DMS53 treated with DMSO at 0.1 percent for 48 hours (cell line): ENCODE data around the gene THSD7B.
"Not testable (repeated sequence)": the region's sequence is repeated elsewhere in the genome, so short reads cannot be mapped to it uniquely, and the experiment has no call there.

Source experiments
- DNase-seq: peaks from one replicate; lab custom pipeline; 2025; ENCODE audit not compliant: unreplicated experiment; lab: John Stamatoyannopoulos, UW

Gene THSD7B

GRCh38 chr2:137021763-137022162 lies 256.4 kb downstream of the THSD7B start:
- DNase-seq, result no peak

- DNase-seq, result no peak
These were observed 257.9 kb downstream of the THSD7B start for GRCh38 chr2:137023205-137023604.

- no peak for DNase-seq
These were observed 266.4 kb downstream of the THSD7B start for GRCh38 chr2:137031731-137032130.

- no peak for DNase-seq
These were observed 271.3 kb downstream of the THSD7B start for GRCh38 chr2:137036619-137037018.

GRCh38 chr2:137039482-137040152 lies 274.3 kb downstream of the THSD7B start:
- DNase-seq, result no peak

- DNase-seq, result no peak
These were observed 282.0 kb downstream of the THSD7B start for GRCh38 chr2:137047369-137047768.

GRCh38 chr2:137048455-137048854 lies 283.1 kb downstream of the THSD7B start:
- no peak for DNase-seq

GRCh38 chr2:137049518-137049917 lies 284.2 kb downstream of the THSD7B start:
- no peak for DNase-seq

- no peak for DNase-seq
These were observed 285.6 kb downstream of the THSD7B start for GRCh38 chr2:137050949-137051348.

GRCh38 chr2:137051778-137052398 lies 286.5 kb downstream of the THSD7B start:
- DNase-seq, result no peak

GRCh38 chr2:137056704-137057103 lies 291.4 kb downstream of the THSD7B start:
- DNase-seq, result no peak

GRCh38 chr2:137076111-137076765 lies 310.9 kb downstream of the THSD7B start:
- not testable (repeated sequence) for DNase-seq

- DNase-seq, result no peak
These were observed 326.4 kb downstream of the THSD7B start for GRCh38 chr2:137091704-137092103.

- no peak for DNase-seq
These were observed 327.8 kb downstream of the THSD7B start for GRCh38 chr2:137093116-137093515.

GRCh38 chr2:137096187-137096586 lies 330.8 kb downstream of the THSD7B start:
- DNase-seq, result no peak

GRCh38 chr2:137096693-137097092 lies 331.3 kb downstream of the THSD7B start:
- no peak for DNase-seq

- DNase-seq, result not testable (repeated sequence)
These were observed 336.5 kb downstream of the THSD7B start for GRCh38 chr2:137101814-137102213.

- no peak for DNase-seq
These were observed 342.6 kb downstream of the THSD7B start for GRCh38 chr2:137107904-137108303.

GRCh38 chr2:137111896-137112295 lies 346.6 kb downstream of the THSD7B start:
- no peak for DNase-seq

- DNase-seq, result no peak
These were observed 349.9 kb downstream of the THSD7B start for GRCh38 chr2:137115081-137115794.

GRCh38 chr2:137115795-137116089 lies 350.4 kb downstream of the THSD7B start:
- no peak for DNase-seq

- DNase-seq, result no peak
These were observed 352.0 kb downstream of the THSD7B start for GRCh38 chr2:137117385-137117784.
